ENCODE data around the gene LPAR4. TPM values are rescaled to one million over a fixed set of nuclear protein-coding genes. Genes with fewer than 3 reads are reported as not detected.

The LPAR4 gene
- total and polyA plus RNA-seq, 2 of the 4 experiments (the other 2 are of a cell fraction): not detected

DNA sequence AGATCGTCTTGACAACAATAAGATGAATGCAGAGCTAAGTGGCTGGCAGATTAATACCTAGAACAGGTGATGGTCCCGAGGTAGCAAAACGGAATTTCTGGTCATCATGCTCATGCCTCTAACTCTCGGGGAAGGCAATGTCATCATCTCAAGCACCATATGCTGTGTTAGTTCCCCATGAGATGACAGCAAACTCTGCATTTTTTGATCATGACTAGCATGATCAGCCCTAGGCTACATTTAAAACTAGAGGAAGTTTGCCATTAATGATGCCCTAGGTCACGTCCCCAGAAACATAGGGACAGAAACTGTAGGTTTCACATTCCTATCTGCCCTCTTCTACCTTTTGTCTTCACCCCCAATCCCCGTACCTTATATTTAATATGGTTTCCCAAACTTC is 11.6 kb downstream of the LPAR4 start:
- CTCF ChIA-PET: no interaction called here
- POLR2A ChIA-PET (ENCODE audit: unreplicated experiment): no interaction called here
- H3K79me1 ChIP-seq (ENCODE audit: low read depth in 1 of 2, low read length in 2 of 2): no peaks in the 10 kb centered on the region

More for the DNA sequence above, 11.6 kb downstream of the LPAR4 start:
- Histone ChIP-seq H2AK5ac (ENCODE audit: low read depth, low read length) (no peak overlapping the region), H3K56ac (ENCODE audit: extremely low read depth, insufficient read depth, low read length) (no peak overlapping the region), H3K27me3 (ENCODE audit: control insufficient read depth, insufficient read depth, low read length) (no peaks in the 10 kb centered on the region), H2AK9ac (replicated peaks; ENCODE audit: low read depth, low read length, poor library complexity) (no peak overlapping the region), H3K4me3 (ENCODE audit: insufficient read depth, low read depth, low read length) (no peak overlapping the region), H3K4me1 (ENCODE audit: control insufficient read depth, insufficient read depth, low read length) (no peaks in the 10 kb centered on the region), H4K91ac (ENCODE audit: insufficient read depth, low read depth, low read length) (no peak overlapping the region), H3K9ac (ENCODE audit: low read depth, low read length) (no peak overlapping the region), H4K8ac (ENCODE audit: low read depth in 2 of 2, low read length in 2 of 2) (no peak overlapping the region), H4K20me1 (ENCODE audit: insufficient read depth, low read length) (no peaks in the 10 kb centered on the region), H3K36me3 (ENCODE audit: control insufficient read depth, insufficient read depth, low read length) (no peaks in the 10 kb centered on the region), H2AFZ (replicated peaks; ENCODE audit: low read length, poor library complexity) (no peak overlapping the region), H3K4me2 (ENCODE audit: low read depth, low read length) (no peak overlapping the region), H3K4ac (ENCODE audit: low read depth, low read length) (no peak overlapping the region), H3K9me1 (ENCODE audit: insufficient read depth, low read length) (no peaks in the 10 kb centered on the region), H2BK5ac (ENCODE audit: low read depth, low read length, poor library complexity, severe bottlenecking) (no peak overlapping the region), H2BK120ac (ENCODE audit: low read depth, low read length) (no peak overlapping the region), H4K5ac (ENCODE audit: low read depth, low read length) (no peak overlapping the region), H2BK20ac (ENCODE audit: low read depth, low read length) (no peak overlapping the region), H3K14ac (replicated peaks; ENCODE audit: low read depth, low read length) (no peak overlapping the region), H3K9me3 (ENCODE audit: control insufficient read depth, insufficient read depth, low read length) (no peaks in the 10 kb centered on the region; the same call in 1 of the 2 replicates), H2BK15ac (ENCODE audit: low read depth, low read length) (no peak overlapping the region), H3K27ac (ENCODE audit: insufficient read depth, low read length) (no peak overlapping the region), H3K18ac (ENCODE audit: low read depth, low read length) (no peak overlapping the region), H3K23ac (ENCODE audit: low read depth, low read length) (no peak overlapping the region)
- in situ Hi-C loops (cut with MboI; ENCODE audit: low sequenced_read_pairs) (no loop called here), dilution Hi-C loops (cut with HindIII; ENCODE audit: low sequenced_read_pairs, unreplicated experiment) (no loop called here), intact Hi-C loops (cut with micrococcal nuclease) (no loop called here)
- WGBS, 2 experiments (ENCODE audit: extremely low coverage in 2 of 2, insufficient read length in 1 of 2): 53% methylated on average over 5 of the region's 6 CpGs; no CpG with 5 or more reads in 1 of the 2 experiments
- no peak for TF ChIP-seq POLR2A (IDR thresholded peaks at IDR 0.05; ENCODE audit: low read depth, low read length)
- no peak for TF ChIP-seq RFX5 (IDR thresholded peaks at IDR 0.05; ENCODE audit: low read depth, low read length)
- TF ChIP-seq MAFK (IDR thresholded peaks at IDR 0.05; ENCODE audit: low read depth, low read length): no peak
- no peak for TF ChIP-seq SMC3 (IDR thresholded peaks at IDR 0.05; ENCODE audit: low read depth, low read length)
- TF ChIP-seq CTCF (conservative IDR thresholded peaks at IDR 0.05; ENCODE audit: low read depth, low read length): no peak
- TF ChIP-seq BHLHE40 (IDR thresholded peaks at IDR 0.05; ENCODE audit: low read depth, low read length): no peak
- TF ChIP-seq, protein P1, sequence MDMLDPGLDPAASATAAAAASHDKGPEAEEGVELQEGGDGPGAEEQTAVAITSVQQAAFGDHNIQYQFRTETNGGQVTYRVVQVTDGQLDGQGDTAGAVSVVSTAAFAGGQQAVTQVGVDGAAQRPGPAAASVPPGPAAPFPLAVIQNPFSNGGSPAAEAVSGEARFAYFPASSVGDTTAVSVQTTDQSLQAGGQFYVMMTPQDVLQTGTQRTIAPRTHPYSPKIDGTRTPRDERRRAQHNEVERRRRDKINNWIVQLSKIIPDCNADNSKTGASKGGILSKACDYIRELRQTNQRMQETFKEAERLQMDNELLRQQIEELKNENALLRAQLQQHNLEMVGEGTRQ (IDR thresholded peaks at IDR 0.05; ENCODE audit: low read depth, low read length): no peak
- no peak for TF ChIP-seq FOS (IDR thresholded peaks at IDR 0.05; ENCODE audit: low read depth, low read length)
- no peak for TF ChIP-seq NFE2L2 (IDR thresholded peaks at IDR 0.05; ENCODE audit: low read depth, low read length)
- no peak for TF ChIP-seq RCOR1 (IDR thresholded peaks at IDR 0.05; ENCODE audit: insufficient replicate concordance, low read length)
- TF ChIP-seq CEBPB (IDR thresholded peaks at IDR 0.05; ENCODE audit: low read depth, low read length): no peak
- no peak for TF ChIP-seq RAD21 (IDR thresholded peaks at IDR 0.05; ENCODE audit: low read length)
- TF ChIP-seq MXI1 (IDR thresholded peaks at IDR 0.05; ENCODE audit: borderline replicate concordance, low read depth, low read length): no peak
- no peak for TF ChIP-seq MAZ (IDR thresholded peaks at IDR 0.05; ENCODE audit: borderline replicate concordance, low read depth, low read length)
- no peak for TF ChIP-seq ELK1 (IDR thresholded peaks at IDR 0.05; ENCODE audit: borderline replicate concordance, low read depth, low read length)
- TF ChIP-seq CHD1 (IDR thresholded peaks at IDR 0.05; ENCODE audit: low read depth, low read length): no peak
- DNase-seq (no peak), ATAC-seq (ENCODE audit: low read depth) (no peak)
- no TSS peak for BruUV-seq (replicated peaks)

Data from IMR-90 (cell line).